ENCODE data around the gene NOX3.
"Not testable (repeated sequence)": the region's sequence is repeated elsewhere in the genome, so short reads cannot be mapped to it uniquely, and the experiment has no call there.

NOX3 gene

DNA sequence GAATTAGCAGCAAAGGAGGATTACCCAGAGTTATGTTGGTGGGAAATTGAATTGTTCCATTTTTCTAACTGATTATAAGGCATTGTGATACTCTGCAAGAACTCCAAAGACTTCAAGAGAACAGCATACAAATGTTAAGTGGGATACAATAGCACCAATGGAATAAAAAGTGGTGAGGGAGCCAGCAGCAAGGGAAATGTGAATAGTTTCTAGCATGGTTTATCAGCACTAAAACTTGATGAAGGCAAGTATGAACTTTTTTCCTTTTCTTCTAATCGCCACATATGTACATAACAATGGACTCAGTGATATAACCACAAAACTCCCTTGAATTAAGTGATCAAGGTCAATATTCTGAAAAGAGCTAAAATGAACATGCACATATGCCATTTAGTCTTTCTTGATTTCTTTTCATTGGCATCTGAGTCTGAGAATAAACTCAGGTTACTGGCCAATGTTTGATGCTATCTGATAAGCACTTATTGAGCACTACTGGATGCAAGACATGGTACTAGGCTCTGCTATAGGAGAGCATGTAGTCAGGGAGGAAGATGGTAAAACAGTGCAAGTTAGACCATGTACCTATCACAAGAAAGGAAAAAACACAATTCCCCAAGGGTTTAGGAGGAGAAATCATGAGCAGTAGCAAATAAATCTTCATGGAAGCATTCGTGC lies 36.6 kb upstream of the NOX3 start:
- no peak for DNase-seq (ENCODE audit: low read depth in 1 of 2, low spot score in 1 of 2)
- no peak overlapping the region for H3K4me3 ChIP-seq (replicated peaks; ENCODE audit: insufficient read depth, low read length)
- no peak overlapping the region for H3K27ac ChIP-seq (replicated peaks)
- H3K27me3 ChIP-seq (ENCODE audit: insufficient read depth, poor library complexity, severe bottlenecking): no peaks in the 10 kb centered on the region
- TF ChIP-seq SPI1 (IDR thresholded peaks at IDR 0.05; ENCODE audit: borderline replicate concordance, low read depth): no peak
- no peak for TF ChIP-seq POLR2AphosphoS5 (IDR thresholded peaks at IDR 0.05; ENCODE audit: low read depth)
- no peak for TF ChIP-seq GABPA (IDR thresholded peaks at IDR 0.05; ENCODE audit: low read depth)
- TF ChIP-seq, protein P1, sequence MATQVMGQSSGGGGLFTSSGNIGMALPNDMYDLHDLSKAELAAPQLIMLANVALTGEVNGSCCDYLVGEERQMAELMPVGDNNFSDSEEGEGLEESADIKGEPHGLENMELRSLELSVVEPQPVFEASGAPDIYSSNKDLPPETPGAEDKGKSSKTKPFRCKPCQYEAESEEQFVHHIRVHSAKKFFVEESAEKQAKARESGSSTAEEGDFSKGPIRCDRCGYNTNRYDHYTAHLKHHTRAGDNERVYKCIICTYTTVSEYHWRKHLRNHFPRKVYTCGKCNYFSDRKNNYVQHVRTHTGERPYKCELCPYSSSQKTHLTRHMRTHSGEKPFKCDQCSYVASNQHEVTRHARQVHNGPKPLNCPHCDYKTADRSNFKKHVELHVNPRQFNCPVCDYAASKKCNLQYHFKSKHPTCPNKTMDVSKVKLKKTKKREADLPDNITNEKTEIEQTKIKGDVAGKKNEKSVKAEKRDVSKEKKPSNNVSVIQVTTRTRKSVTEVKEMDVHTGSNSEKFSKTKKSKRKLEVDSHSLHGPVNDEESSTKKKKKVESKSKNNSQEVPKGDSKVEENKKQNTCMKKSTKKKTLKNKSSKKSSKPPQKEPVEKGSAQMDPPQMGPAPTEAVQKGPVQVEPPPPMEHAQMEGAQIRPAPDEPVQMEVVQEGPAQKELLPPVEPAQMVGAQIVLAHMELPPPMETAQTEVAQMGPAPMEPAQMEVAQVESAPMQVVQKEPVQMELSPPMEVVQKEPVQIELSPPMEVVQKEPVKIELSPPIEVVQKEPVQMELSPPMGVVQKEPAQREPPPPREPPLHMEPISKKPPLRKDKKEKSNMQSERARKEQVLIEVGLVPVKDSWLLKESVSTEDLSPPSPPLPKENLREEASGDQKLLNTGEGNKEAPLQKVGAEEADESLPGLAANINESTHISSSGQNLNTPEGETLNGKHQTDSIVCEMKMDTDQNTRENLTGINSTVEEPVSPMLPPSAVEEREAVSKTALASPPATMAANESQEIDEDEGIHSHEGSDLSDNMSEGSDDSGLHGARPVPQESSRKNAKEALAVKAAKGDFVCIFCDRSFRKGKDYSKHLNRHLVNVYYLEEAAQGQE (IDR thresholded peaks at IDR 0.05; ENCODE audit: insufficient replicate concordance, low read depth): no peak
- TF ChIP-seq, protein P2, sequence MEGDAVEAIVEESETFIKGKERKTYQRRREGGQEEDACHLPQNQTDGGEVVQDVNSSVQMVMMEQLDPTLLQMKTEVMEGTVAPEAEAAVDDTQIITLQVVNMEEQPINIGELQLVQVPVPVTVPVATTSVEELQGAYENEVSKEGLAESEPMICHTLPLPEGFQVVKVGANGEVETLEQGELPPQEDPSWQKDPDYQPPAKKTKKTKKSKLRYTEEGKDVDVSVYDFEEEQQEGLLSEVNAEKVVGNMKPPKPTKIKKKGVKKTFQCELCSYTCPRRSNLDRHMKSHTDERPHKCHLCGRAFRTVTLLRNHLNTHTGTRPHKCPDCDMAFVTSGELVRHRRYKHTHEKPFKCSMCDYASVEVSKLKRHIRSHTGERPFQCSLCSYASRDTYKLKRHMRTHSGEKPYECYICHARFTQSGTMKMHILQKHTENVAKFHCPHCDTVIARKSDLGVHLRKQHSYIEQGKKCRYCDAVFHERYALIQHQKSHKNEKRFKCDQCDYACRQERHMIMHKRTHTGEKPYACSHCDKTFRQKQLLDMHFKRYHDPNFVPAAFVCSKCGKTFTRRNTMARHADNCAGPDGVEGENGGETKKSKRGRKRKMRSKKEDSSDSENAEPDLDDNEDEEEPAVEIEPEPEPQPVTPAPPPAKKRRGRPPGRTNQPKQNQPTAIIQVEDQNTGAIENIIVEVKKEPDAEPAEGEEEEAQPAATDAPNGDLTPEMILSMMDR (IDR thresholded peaks at IDR 0.05; ENCODE audit: insufficient read depth, low read length): no peak

DNA sequence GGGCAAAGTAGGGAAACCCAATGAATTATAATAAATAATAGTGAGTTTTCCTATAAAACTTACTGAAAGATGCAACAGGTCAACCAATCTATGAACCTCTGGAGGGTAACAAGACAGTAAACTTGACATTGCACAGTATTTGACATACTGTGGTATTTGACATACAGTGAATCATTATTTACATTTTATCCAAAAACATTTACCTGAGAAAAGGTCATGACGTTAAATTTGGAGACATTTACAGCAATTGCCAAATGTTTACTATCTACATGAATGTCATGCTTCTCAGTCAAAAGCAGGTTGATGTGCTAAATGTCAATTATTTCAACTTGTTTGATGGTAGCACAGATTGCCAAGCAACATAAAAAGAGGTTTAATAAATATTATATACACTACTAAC lies 35.8 kb upstream of the NOX3 start:
- DNase-seq (ENCODE audit: low read depth in 1 of 2, low spot score in 1 of 2): no peak
- Histone ChIP-seq H3K27ac (replicated peaks) (no peak overlapping the region), H3K4me3 (replicated peaks; ENCODE audit: insufficient read depth, low read length) (no peak overlapping the region), H3K27me3 (ENCODE audit: insufficient read depth, poor library complexity, severe bottlenecking) (no peaks in the 10 kb centered on the region)
- no peak for TF ChIP-seq GABPA (IDR thresholded peaks at IDR 0.05; ENCODE audit: low read depth)
- TF ChIP-seq, protein P2 (IDR thresholded peaks at IDR 0.05; ENCODE audit: insufficient read depth, low read length): no peak
- no peak for TF ChIP-seq SPI1 (IDR thresholded peaks at IDR 0.05; ENCODE audit: borderline replicate concordance, low read depth)
- TF ChIP-seq, protein P1 (IDR thresholded peaks at IDR 0.05; ENCODE audit: insufficient replicate concordance, low read depth): no peak
- TF ChIP-seq POLR2AphosphoS5 (IDR thresholded peaks at IDR 0.05; ENCODE audit: low read depth): no peak

DNA sequence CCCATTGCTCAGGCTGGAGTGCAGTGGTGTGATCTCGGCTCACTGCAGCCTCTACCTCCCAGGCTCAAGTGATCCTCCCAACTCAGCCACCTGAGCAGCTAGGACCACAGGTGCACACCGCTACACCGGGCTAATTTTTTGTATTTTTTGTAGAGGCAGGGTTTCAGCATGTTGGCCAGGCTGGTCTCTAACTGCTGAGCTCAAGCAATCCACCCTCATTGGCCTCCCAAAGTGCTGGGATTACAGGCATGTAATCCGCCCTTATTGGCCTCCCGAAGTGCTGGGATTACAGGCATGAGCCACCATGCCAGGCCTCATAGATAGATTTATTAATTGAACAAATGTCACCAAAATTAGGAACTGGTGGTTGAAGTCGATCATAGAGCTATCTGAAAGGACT lies 32.6 kb upstream of the NOX3 start:
- not testable (repeated sequence) for H3K4me3 ChIP-seq (replicated peaks; ENCODE audit: insufficient read depth, low read length); H3K27me3 ChIP-seq (ENCODE audit: insufficient read depth, poor library complexity, severe bottlenecking); DNase-seq (ENCODE audit: low read depth in 1 of 2, low spot score in 1 of 2); H3K27ac ChIP-seq (replicated peaks)

DNA sequence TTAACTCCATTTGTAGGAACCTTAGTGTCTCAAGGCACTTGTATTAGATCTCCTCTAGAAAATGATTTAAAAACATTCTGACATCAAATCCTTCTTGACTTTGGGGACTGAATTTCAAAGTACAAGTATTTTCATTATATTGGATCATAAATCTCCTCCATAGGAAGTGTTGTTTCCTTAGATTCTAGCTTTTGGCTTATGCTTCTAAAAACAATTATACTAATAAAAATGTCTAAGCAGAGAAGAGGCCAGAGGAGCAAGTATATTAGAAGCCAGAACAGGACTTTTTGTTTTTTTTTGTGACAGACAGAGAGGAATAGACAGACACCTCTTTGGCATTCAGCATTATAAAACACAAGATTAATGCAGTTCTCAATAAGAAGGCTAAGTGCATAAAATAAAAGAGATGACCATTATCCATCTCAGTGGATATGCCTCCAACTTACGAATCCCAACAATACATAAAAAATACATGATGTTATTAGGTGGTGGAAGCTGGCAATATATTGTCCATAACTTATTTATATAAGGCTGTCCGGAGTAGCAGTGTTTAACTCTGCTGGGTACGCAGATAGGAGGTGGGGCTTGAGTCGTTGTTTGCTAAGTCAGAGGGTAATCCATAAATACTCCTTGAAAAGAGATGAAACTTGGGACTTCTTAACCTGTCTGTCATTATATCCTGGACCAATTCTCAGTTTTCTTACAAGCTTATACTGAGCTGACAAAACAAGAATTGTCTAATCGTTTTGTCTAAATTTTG lies 31.9 kb upstream of the NOX3 start:
- Histone ChIP-seq H3K27ac (replicated peaks) (no peak overlapping the region), H3K4me3 (replicated peaks; ENCODE audit: insufficient read depth, low read length) (no peak overlapping the region), H3K27me3 (ENCODE audit: insufficient read depth, poor library complexity, severe bottlenecking) (no peaks in the 10 kb centered on the region)
- TF ChIP-seq, protein P1 (IDR thresholded peaks at IDR 0.05; ENCODE audit: insufficient replicate concordance, low read depth): no peak
- TF ChIP-seq SPI1 (IDR thresholded peaks at IDR 0.05; ENCODE audit: borderline replicate concordance, low read depth) (no peak), POLR2AphosphoS5 (IDR thresholded peaks at IDR 0.05; ENCODE audit: low read depth) (no peak), GABPA (IDR thresholded peaks at IDR 0.05; ENCODE audit: low read depth) (no peak)
- TF ChIP-seq, protein P2 (IDR thresholded peaks at IDR 0.05; ENCODE audit: insufficient read depth, low read length): no peak
- DNase-seq (ENCODE audit: low read depth in 1 of 2, low spot score in 1 of 2): no peak
